WTC11 (cell line): ENCODE measurements around the gene MROH9. TPM values are rescaled to one million over a fixed set of nuclear protein-coding genes. Genes with fewer than 3 reads are reported as not detected.

Source experiments
- ATAC-seq: fragments of 200-7000 bp; cut with Tn5 transposase; 2 replicates; pipeline ENCODE4 v1.10.0; 2021; ENCODE audit warnings: mild to moderate bottlenecking, moderate library complexity
- CTCF ChIA-PET: fragments of 300-600 bp; sonication (Branson Sonifier 250); formaldehyde crosslinking; loops from one replicate; lab custom pipeline; 2021; ENCODE audit warnings: antibody characterized with exemption; lab: Charles Lee
- POLR2A ChIA-PET: fragments of 350-600 bp; sonication (Branson Sonifier 250); formaldehyde crosslinking; loops from one replicate; lab custom pipeline; 2021; ENCODE audit warnings: antibody characterized with exemption; lab: Charles Lee
- DNase-seq: peaks from one replicate; pipeline ENCODE4 v3.0.0; 2021; ENCODE audit warnings: low spot score
- H3K27ac Mint-ChIP-seq: 2 replicates; pipeline ENCODE4 v1.8.0; 2021; ENCODE audit warnings: mixed read lengths
- H3K27me3 Mint-ChIP-seq: 2 replicates; pipeline ENCODE4 v1.8.0; 2021; ENCODE audit warnings: low read depth, mild to moderate bottlenecking, moderate library complexity, mixed read lengths
- H3K36me3 Mint-ChIP-seq: 2 replicates; pipeline ENCODE4 v1.8.0; 2021; ENCODE audit warnings: mixed read lengths
- H3K4me1 Mint-ChIP-seq: 2 replicates; pipeline ENCODE4 v1.8.0; 2022; ENCODE audit warnings: mixed read lengths
- H3K4me3 Mint-ChIP-seq: 2 replicates; pipeline ENCODE4 v1.8.0; 2021; ENCODE audit warnings: mild to moderate bottlenecking, moderate library complexity, mixed read lengths
- H3K9me3 Mint-ChIP-seq: 2 replicates; pipeline ENCODE4 v1.8.0; 2021; ENCODE audit warnings: mixed read lengths
- ATF1 ChIP-seq: sonication (generic); formaldehyde crosslinking; IDR thresholded peaks from 2 replicates; pipeline ENCODE4 v1.8.1; 2023; ENCODE audit warnings: mild to moderate bottlenecking, moderate library complexity, missing genetic modification reagents
- CREM ChIP-seq: sonication (generic); formaldehyde crosslinking; IDR thresholded peaks from 2 replicates; pipeline ENCODE4 v1.8.1; 2022; ENCODE audit warnings: mild to moderate bottlenecking, missing genetic modification reagents, moderate library complexity
- ESRRA ChIP-seq: sonication (generic); formaldehyde crosslinking; IDR thresholded peaks from 2 replicates; pipeline ENCODE4 v1.8.1; 2022; ENCODE audit warnings: mild to moderate bottlenecking, missing genetic modification reagents, borderline replicate concordance
- FOXJ3 ChIP-seq: sonication (generic); formaldehyde crosslinking; IDR thresholded peaks from 2 replicates; pipeline ENCODE4 v1.9.0; 2021; ENCODE audit warnings: missing genetic modification reagents, mild to moderate bottlenecking, borderline replicate concordance
- FOXK1 ChIP-seq: sonication (generic); formaldehyde crosslinking; IDR thresholded peaks from 2 replicates; pipeline ENCODE4 v1.8.0; 2022; ENCODE audit warnings: mild to moderate bottlenecking, moderate library complexity, missing genetic modification reagents
- FOXP1 ChIP-seq: sonication (generic); formaldehyde crosslinking; IDR thresholded peaks from 2 replicates; pipeline ENCODE4 v1.8.0; 2022; ENCODE audit warnings: missing genetic modification reagents, mild to moderate bottlenecking, moderate library complexity, borderline replicate concordance
- GABPB1 ChIP-seq: sonication (generic); formaldehyde crosslinking; IDR thresholded peaks from 2 replicates; pipeline ENCODE4 v1.8.1; 2023; ENCODE audit warnings: mild to moderate bottlenecking, missing genetic modification reagents
- KAT7 ChIP-seq: sonication (generic); formaldehyde crosslinking; IDR thresholded peaks from 2 replicates; pipeline ENCODE4 v1.8.1; 2023; ENCODE audit warnings: missing genetic modification reagents, mild to moderate bottlenecking, borderline replicate concordance
- MXD4 ChIP-seq: fragments of 250-450 bp; sonication (Bioruptor Pico); IDR thresholded peaks from 2 replicates; pipeline ENCODE4 v1.8.0; 2021; ENCODE audit warnings: mild to moderate bottlenecking, moderate library complexity, borderline replicate concordance
- NFATC4 ChIP-seq: fragments of 250-450 bp; sonication (Bioruptor Pico); IDR thresholded peaks from 2 replicates; pipeline ENCODE4 v1.9.0; 2021; ENCODE audit warnings: mild to moderate bottlenecking
- NFYB ChIP-seq: sonication (generic); formaldehyde crosslinking; conservative IDR thresholded peaks from 2 replicates; pipeline ENCODE4 v1.8.0; 2022; ENCODE audit warnings: low read depth, missing genetic modification reagents
- OVOL2 ChIP-seq: fragments of 250-450 bp; sonication (Bioruptor Pico); IDR thresholded peaks from 2 replicates; pipeline ENCODE4 v1.9.0; 2021; ENCODE audit warnings: mild to moderate bottlenecking, borderline replicate concordance
- SMAD4 ChIP-seq: sonication (generic); formaldehyde crosslinking; IDR thresholded peaks from 2 replicates; pipeline ENCODE4 v1.8.0; 2022; ENCODE audit warnings: mild to moderate bottlenecking, missing genetic modification reagents
- TCF7 ChIP-seq: sonication (generic); formaldehyde crosslinking; IDR thresholded peaks from 2 replicates; pipeline ENCODE4 v1.8.0; 2022; ENCODE audit warnings: mild to moderate bottlenecking, low read depth, missing genetic modification reagents, moderate library complexity
- ZNF317 ChIP-seq: sonication (generic); formaldehyde crosslinking; IDR thresholded peaks from 2 replicates; pipeline ENCODE4 v1.8.1; 2023; ENCODE audit warnings: low read depth, mild to moderate bottlenecking, moderate library complexity, missing genetic modification reagents, borderline replicate concordance
- total RNA-seq: library from RNA; stranded (reverse); gene quantifications from 3 replicates; pipeline ENCODE4 v1.2.3, GENCODE V29; 2021
- TF ChIP-seq, protein P1 (sequence below): fragments of 250-450 bp; sonication (Bioruptor Pico); IDR thresholded peaks from 2 replicates; pipeline ENCODE4 v1.8.0; 2021; ENCODE audit warnings: mild to moderate bottlenecking
- TF ChIP-seq, protein P2 (sequence below): sonication (generic); formaldehyde crosslinking; IDR thresholded peaks from 2 replicates; pipeline ENCODE4 v1.8.0; 2022; ENCODE audit warnings: mild to moderate bottlenecking, missing genetic modification reagents
- TF ChIP-seq, protein P3 (sequence below): sonication (generic); formaldehyde crosslinking; IDR thresholded peaks from 2 replicates; pipeline ENCODE4 v1.8.1; 2023; ENCODE audit warnings: mild to moderate bottlenecking, moderate library complexity, missing genetic modification reagents
- TF ChIP-seq, protein P4 (sequence below): sonication (generic); formaldehyde crosslinking; IDR thresholded peaks from 2 replicates; pipeline ENCODE4 v1.8.1; 2022; ENCODE audit warnings: missing genetic modification reagents, borderline replicate concordance
- TF ChIP-seq, protein P5 (sequence below): fragments of 250-450 bp; sonication (Bioruptor Pico); IDR thresholded peaks from 2 replicates; pipeline ENCODE4 v1.9.0; 2021; ENCODE audit warnings: mild to moderate bottlenecking
- TF ChIP-seq, protein P6 (sequence below): sonication (generic); formaldehyde crosslinking; IDR thresholded peaks from 2 replicates; pipeline ENCODE4 v1.8.1; 2023; ENCODE audit warnings: mild to moderate bottlenecking, missing genetic modification reagents

MROH9 gene
- total RNA-seq, 1 experiment from 2014 or later, result not detected

DNA sequence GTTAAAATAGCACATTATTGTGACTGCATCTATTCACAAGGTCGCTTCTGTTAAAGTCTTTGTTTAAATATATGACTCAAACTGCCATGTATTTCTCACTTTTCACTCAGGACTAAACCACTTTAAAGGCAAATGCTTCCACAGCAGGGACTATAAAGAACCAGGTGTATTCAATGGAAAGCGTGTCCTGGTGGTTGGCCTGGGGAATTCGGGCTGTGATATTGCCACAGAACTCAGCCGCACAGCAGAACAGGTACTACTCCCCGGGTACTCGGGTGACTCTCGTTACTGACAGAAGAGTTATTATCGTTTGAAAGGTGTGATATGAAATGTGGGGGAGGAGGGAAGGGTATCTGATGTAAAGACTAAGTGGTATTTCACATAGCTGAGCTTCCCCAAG, 172.6 kb downstream of the MROH9 start (continued):
- TF ChIP-seq FOXJ3 (CRISPR knock-in tag), result no peak
- no peak for TF ChIP-seq ESRRA (CRISPR knock-in tag)
- TF ChIP-seq ATF1, result no peak
- TF ChIP-seq, protein P1, sequence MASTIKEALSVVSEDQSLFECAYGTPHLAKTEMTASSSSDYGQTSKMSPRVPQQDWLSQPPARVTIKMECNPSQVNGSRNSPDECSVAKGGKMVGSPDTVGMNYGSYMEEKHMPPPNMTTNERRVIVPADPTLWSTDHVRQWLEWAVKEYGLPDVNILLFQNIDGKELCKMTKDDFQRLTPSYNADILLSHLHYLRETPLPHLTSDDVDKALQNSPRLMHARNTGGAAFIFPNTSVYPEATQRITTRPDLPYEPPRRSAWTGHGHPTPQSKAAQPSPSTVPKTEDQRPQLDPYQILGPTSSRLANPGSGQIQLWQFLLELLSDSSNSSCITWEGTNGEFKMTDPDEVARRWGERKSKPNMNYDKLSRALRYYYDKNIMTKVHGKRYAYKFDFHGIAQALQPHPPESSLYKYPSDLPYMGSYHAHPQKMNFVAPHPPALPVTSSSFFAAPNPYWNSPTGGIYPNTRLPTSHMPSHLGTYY, result no peak
- no peak for TF ChIP-seq KAT7
- TF ChIP-seq, protein P2, sequence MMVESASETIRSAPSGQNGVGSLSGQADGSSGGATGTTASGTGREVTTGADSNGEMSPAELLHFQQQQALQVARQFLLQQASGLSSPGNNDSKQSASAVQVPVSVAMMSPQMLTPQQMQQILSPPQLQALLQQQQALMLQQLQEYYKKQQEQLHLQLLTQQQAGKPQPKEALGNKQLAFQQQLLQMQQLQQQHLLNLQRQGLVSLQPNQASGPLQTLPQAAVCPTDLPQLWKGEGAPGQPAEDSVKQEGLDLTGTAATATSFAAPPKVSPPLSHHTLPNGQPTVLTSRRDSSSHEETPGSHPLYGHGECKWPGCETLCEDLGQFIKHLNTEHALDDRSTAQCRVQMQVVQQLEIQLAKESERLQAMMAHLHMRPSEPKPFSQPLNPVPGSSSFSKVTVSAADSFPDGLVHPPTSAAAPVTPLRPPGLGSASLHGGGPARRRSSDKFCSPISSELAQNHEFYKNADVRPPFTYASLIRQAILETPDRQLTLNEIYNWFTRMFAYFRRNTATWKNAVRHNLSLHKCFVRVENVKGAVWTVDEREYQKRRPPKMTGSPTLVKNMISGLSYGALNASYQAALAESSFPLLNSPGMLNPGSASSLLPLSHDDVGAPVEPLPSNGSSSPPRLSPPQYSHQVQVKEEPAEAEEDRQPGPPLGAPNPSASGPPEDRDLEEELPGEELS, result no peak

DNA sequence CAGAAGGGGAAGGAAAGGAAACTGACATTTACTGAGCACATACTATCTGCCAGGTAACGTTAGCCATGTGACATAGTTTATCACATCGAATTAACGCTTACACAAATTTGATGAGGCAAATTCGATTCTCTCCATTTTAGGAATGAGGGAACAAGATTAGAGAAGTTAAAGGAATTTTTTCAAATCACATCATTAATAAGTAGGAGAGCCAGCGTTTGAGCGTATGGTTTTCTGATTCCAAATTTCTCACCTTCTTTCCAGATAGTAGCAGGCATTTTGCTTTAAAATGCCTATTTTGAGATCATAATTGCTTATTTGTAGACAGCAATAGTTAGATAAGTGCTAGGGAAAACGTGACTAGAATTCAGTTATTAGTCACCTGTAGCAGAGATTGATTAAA, 174.6 kb downstream of the MROH9 start:
- DNase-seq, result no peak
- no peak for ATAC-seq
- H3K4me3 Mint-ChIP-seq, result no peak overlapping the region
- no peak for TF ChIP-seq GABPB1 (CRISPR knock-in tag)
- TF ChIP-seq, protein P3, sequence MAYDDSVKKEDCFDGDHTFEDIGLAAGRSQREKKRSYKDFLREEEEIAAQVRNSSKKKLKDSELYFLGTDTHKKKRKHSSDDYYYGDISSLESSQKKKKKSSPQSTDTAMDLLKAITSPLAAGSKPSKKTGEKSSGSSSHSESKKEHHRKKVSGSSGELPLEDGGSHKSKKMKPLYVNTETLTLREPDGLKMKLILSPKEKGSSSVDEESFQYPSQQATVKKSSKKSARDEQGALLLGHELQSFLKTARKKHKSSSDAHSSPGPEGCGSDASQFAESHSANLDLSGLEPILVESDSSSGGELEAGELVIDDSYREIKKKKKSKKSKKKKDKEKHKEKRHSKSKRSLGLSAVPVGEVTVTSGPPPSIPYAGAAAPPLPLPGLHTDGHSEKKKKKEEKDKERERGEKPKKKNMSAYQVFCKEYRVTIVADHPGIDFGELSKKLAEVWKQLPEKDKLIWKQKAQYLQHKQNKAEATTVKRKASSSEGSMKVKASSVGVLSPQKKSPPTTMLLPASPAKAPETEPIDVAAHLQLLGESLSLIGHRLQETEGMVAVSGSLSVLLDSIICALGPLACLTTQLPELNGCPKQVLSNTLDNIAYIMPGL, result no peak
- TF ChIP-seq FOXK1 (CRISPR knock-in tag), result no peak
- TF ChIP-seq, protein P4, sequence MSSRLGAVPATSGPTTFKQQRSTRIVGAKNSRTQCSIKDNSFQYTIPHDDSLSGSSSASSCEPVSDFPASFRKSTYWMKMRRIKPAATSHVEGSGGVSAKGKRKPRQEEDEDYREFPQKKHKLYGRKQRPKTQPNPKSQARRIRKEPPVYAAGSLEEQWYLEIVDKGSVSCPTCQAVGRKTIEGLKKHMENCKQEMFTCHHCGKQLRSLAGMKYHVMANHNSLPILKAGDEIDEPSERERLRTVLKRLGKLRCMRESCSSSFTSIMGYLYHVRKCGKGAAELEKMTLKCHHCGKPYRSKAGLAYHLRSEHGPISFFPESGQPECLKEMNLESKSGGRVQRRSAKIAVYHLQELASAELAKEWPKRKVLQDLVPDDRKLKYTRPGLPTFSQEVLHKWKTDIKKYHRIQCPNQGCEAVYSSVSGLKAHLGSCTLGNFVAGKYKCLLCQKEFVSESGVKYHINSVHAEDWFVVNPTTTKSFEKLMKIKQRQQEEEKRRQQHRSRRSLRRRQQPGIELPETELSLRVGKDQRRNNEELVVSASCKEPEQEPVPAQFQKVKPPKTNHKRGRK (CRISPR knock-in tag), result no peak
- no peak for TF ChIP-seq CREM
- no peak for TF ChIP-seq SMAD4 (CRISPR knock-in tag)
- no peak for TF ChIP-seq FOXP1 (CRISPR knock-in tag)
- TF ChIP-seq NFATC4, result no peak
- no peak for TF ChIP-seq TCF7 (CRISPR knock-in tag)
- H3K27ac Mint-ChIP-seq, result no peak overlapping the region
- H3K27me3 Mint-ChIP-seq, result peaks cover 1% of the 10 kb centered on the region; the same call in 1 of the 2 replicates
- CTCF ChIA-PET, result no interaction called here
- no peaks in the 10 kb centered on the region for H3K9me3 Mint-ChIP-seq
- POLR2A ChIA-PET, result no interaction called here
- H3K4me1 Mint-ChIP-seq, result peaks cover 14% of the 10 kb centered on the region
- H3K36me3 Mint-ChIP-seq, result no peaks in the 10 kb centered on the region

DNA sequence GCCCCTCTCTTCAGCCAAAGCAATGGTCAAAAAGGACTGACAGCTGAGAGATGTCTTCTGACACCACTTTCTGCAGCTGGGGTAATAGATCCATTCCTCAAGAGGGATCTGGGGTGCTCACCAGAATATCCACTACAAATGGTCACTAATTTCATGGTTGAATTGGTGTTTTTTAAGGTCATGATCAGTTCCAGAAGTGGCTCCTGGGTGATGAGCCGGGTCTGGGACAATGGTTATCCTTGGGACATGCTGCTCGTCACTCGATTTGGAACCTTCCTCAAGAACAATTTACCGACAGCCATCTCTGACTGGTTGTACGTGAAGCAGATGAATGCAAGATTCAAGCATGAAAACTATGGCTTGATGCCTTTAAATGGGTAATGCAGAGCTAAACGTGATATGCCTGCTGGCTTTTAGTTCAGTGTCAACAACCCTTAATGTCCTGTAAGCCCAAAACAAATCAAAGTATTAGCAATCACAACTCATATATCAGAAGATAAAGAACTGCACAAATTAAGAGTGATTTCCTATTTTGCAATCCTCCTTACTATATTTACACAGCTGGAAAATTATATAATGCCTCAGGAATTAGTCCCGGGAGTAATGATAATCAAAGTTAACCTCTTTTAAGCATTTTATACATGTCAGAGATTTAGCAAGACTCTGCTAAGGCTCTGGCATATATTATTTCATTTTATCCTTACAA, 175.4 kb downstream of the MROH9 start:
- Mint-ChIP-seq H3K4me1 (peaks cover 14% of the 10 kb centered on the region), H3K4me3 (no peak overlapping the region), H3K36me3 (no peaks in the 10 kb centered on the region), H3K27me3 (peaks cover 2% of the 10 kb centered on the region; the same call in 1 of the 2 replicates), H3K27ac (no peak overlapping the region), H3K9me3 (no peaks in the 10 kb centered on the region)
- DNase-seq (no peak), ATAC-seq (no peak)
- ChIA-PET POLR2A (no interaction called here), CTCF (no interaction called here)
- TF ChIP-seq, protein P5, sequence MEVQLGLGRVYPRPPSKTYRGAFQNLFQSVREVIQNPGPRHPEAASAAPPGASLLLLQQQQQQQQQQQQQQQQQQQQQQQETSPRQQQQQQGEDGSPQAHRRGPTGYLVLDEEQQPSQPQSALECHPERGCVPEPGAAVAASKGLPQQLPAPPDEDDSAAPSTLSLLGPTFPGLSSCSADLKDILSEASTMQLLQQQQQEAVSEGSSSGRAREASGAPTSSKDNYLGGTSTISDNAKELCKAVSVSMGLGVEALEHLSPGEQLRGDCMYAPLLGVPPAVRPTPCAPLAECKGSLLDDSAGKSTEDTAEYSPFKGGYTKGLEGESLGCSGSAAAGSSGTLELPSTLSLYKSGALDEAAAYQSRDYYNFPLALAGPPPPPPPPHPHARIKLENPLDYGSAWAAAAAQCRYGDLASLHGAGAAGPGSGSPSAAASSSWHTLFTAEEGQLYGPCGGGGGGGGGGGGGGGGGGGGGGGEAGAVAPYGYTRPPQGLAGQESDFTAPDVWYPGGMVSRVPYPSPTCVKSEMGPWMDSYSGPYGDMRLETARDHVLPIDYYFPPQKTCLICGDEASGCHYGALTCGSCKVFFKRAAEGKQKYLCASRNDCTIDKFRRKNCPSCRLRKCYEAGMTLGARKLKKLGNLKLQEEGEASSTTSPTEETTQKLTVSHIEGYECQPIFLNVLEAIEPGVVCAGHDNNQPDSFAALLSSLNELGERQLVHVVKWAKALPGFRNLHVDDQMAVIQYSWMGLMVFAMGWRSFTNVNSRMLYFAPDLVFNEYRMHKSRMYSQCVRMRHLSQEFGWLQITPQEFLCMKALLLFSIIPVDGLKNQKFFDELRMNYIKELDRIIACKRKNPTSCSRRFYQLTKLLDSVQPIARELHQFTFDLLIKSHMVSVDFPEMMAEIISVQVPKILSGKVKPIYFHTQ (CRISPR knock-in tag), result no peak
- TF ChIP-seq OVOL2 (CRISPR knock-in tag), result no peak
- TF ChIP-seq, protein P6, sequence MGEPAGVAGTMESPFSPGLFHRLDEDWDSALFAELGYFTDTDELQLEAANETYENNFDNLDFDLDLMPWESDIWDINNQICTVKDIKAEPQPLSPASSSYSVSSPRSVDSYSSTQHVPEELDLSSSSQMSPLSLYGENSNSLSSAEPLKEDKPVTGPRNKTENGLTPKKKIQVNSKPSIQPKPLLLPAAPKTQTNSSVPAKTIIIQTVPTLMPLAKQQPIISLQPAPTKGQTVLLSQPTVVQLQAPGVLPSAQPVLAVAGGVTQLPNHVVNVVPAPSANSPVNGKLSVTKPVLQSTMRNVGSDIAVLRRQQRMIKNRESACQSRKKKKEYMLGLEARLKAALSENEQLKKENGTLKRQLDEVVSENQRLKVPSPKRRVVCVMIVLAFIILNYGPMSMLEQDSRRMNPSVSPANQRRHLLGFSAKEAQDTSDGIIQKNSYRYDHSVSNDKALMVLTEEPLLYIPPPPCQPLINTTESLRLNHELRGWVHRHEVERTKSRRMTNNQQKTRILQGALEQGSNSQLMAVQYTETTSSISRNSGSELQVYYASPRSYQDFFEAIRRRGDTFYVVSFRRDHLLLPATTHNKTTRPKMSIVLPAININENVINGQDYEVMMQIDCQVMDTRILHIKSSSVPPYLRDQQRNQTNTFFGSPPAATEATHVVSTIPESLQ (CRISPR knock-in tag), result no peak
- no peak for TF ChIP-seq NFYB (CRISPR knock-in tag)
- TF ChIP-seq FOXP1 (CRISPR knock-in tag), result no peak
- TF ChIP-seq MXD4 (CRISPR knock-in tag), result no peak
- no peak for TF ChIP-seq KAT7
- no peak for TF ChIP-seq ZNF317
